HEK293 (cell line): ENCODE measurements around the gene RAB11FIP3.

Source experiments
- CTCF ChIA-PET: fragments of 350-600 bp; formaldehyde crosslinking; extraction: SDS; loops from one replicate; lab custom pipeline; 2021; ENCODE audit warnings: antibody characterized with exemption; lab: Yijun Ruan, JAX
- POLR2A ChIA-PET: fragments of 300-600 bp; formaldehyde crosslinking; extraction: SDS; loops from one replicate; lab custom pipeline; 2020; ENCODE audit warnings: antibody characterized with exemption, inconsistent platforms; lab: Yijun Ruan, JAX
- H3K27ac ChIP-seq: fragments of 200-500 bp; sonication (Bioruptor generic); 2 replicates; pipeline ENCODE4 v1.5.1; 2014; ENCODE audit warnings: low read depth, low read length, control low read depth, inconsistent platforms; ENCODE audit errors: extremely low read depth
- H3K36me3 ChIP-seq, 2 experiments: fragments of 200-500 bp in 1 of 2; sonication (Bioruptor generic) in 1 of 2; 1 replicate in 1 of 2; 2 replicates in 1 of 2; pipeline ENCODE4 v1.5.1; 2014 to 2017; ENCODE audit warnings: inconsistent platforms in 2 of 2, low read length in 2 of 2; ENCODE audit not compliant: control insufficient read depth in 2 of 2, insufficient read depth in 1 of 2
- H3K4me1 ChIP-seq: fragments of 200-500 bp; sonication (Bioruptor generic); 2 replicates; pipeline ENCODE4 v1.5.1; 2014; ENCODE audit warnings: mild to moderate bottlenecking, low read length, inconsistent platforms; ENCODE audit not compliant: control insufficient read depth, insufficient read depth
- H3K4me3 ChIP-seq: 2 replicates; pipeline ENCODE4 v1.5.1; 2011; ENCODE audit warnings: low read depth, mild to moderate bottlenecking, control low read depth, low read length, moderate library complexity
- H3K9me3 ChIP-seq: fragments of 200-500 bp; sonication (Bioruptor generic); 2 replicates; pipeline ENCODE4 v1.5.1; 2014; ENCODE audit warnings: low read depth, low read length, inconsistent platforms; ENCODE audit not compliant: control insufficient read depth, insufficient read depth
- EGR2 ChIP-seq: fragments of 450-650 bp; formaldehyde crosslinking; IDR thresholded peaks from 2 replicates; pipeline ENCODE4 v1.5.1; 2016; ENCODE audit warnings: low read depth, missing biosample characterization, missing genetic modification characterization
- HOXA7 ChIP-seq: sonication (generic); formaldehyde crosslinking; IDR thresholded peaks from 2 replicates; pipeline ENCODE4 v1.8.1; 2022; ENCODE audit warnings: missing genetic modification reagents, borderline replicate concordance
- KLF1 ChIP-seq: fragments of 450-650 bp; formaldehyde crosslinking; IDR thresholded peaks from 2 replicates; pipeline ENCODE4 v1.5.1; 2016; ENCODE audit warnings: missing biosample characterization, missing genetic modification characterization
- KLF16 ChIP-seq: fragments of 450-650 bp; formaldehyde crosslinking; IDR thresholded peaks from 2 replicates; pipeline ENCODE4 v1.5.1; 2017; ENCODE audit warnings: missing biosample characterization, missing genetic modification characterization
- MYNN ChIP-seq: fragments of 450-650 bp; formaldehyde crosslinking; IDR thresholded peaks from 2 replicates; pipeline ENCODE4 v1.5.1; 2016; ENCODE audit warnings: missing biosample characterization, missing genetic modification characterization, borderline replicate concordance
- ZBTB7A ChIP-seq: fragments of 450-650 bp; formaldehyde crosslinking; IDR thresholded peaks from 2 replicates; pipeline ENCODE4 v1.5.1; 2016; ENCODE audit warnings: low read depth, missing biosample characterization, missing genetic modification characterization
- ZIC2 ChIP-seq: fragments of 450-650 bp; formaldehyde crosslinking; IDR thresholded peaks from 2 replicates; pipeline ENCODE4 v1.5.1; 2016; ENCODE audit warnings: missing biosample characterization, missing genetic modification characterization
- ZNF132 ChIP-seq: fragments of 450-650 bp; formaldehyde crosslinking; IDR thresholded peaks from 2 replicates; pipeline ENCODE4 v1.5.1; 2017; ENCODE audit warnings: missing biosample characterization, missing genetic modification characterization, borderline replicate concordance
- ZNF157 ChIP-seq: fragments of 450-650 bp; formaldehyde crosslinking; IDR thresholded peaks from 2 replicates; pipeline ENCODE4 v1.5.1; 2016; ENCODE audit warnings: missing biosample characterization, missing genetic modification characterization
- ZNF19 ChIP-seq: fragments of 450-650 bp; formaldehyde crosslinking; IDR thresholded peaks from 2 replicates; pipeline ENCODE4; 2016; ENCODE audit warnings: missing biosample characterization, missing genetic modification characterization, low read depth
- ZNF2 ChIP-seq: fragments of 450-650 bp; formaldehyde crosslinking; IDR thresholded peaks from 2 replicates; pipeline ENCODE4 v1.5.1; 2016; ENCODE audit warnings: missing biosample characterization, missing genetic modification characterization
- ZNF324 ChIP-seq: fragments of 450-650 bp; formaldehyde crosslinking; IDR thresholded peaks from 2 replicates; pipeline ENCODE4 v1.5.1; 2016; ENCODE audit warnings: missing biosample characterization, missing genetic modification characterization
- ZNF518A ChIP-seq: fragments of 450-650 bp; formaldehyde crosslinking; conservative IDR thresholded peaks from 2 replicates; pipeline ENCODE4 v1.5.1; 2016; ENCODE audit warnings: low read depth, missing biosample characterization, missing genetic modification characterization
- ZNF571 ChIP-seq: fragments of 450-650 bp; formaldehyde crosslinking; IDR thresholded peaks from 2 replicates; pipeline ENCODE4 v1.5.0; 2017; ENCODE audit warnings: missing biosample characterization, missing genetic modification characterization
- ZNF621 ChIP-seq: fragments of 450-650 bp; formaldehyde crosslinking; IDR thresholded peaks from 2 replicates; pipeline ENCODE4 v1.5.1; 2017; ENCODE audit warnings: missing biosample characterization, missing genetic modification characterization
- ZNF654 ChIP-seq: fragments of 450-650 bp; formaldehyde crosslinking; IDR thresholded peaks from 2 replicates; pipeline ENCODE4 v1.5.1; 2016; ENCODE audit warnings: low read depth, missing biosample characterization, missing genetic modification characterization
- ZNF785 ChIP-seq: fragments of 450-650 bp; formaldehyde crosslinking; IDR thresholded peaks from 2 replicates; pipeline ENCODE4 v1.5.1; 2016; ENCODE audit warnings: missing biosample characterization, missing genetic modification characterization
- ZSCAN30 ChIP-seq: fragments of 450-650 bp; IDR thresholded peaks from 2 replicates; pipeline ENCODE4 v1.5.1; 2018; ENCODE audit warnings: missing biosample characterization, mild to moderate bottlenecking, missing genetic modification characterization, moderate library complexity
- TF ChIP-seq, protein P1 (sequence below): fragments of 450-650 bp; formaldehyde crosslinking; IDR thresholded peaks from 2 replicates; pipeline ENCODE4; 2016; ENCODE audit warnings: missing biosample characterization, missing genetic modification characterization

RAB11FIP3 gene

GRCh38 chr16:536746-537145, 111.3 kb downstream of the RAB11FIP3 start:
- ChIA-PET POLR2A (interaction anchor here (1.5 kb wide), 1 partner anchor 9 kb away, joined by 5 read pairs; the partner anchor contains the start of gene CAPN15), CTCF (interaction anchor here (0.5 to 0.6 kb wide), 2 partner anchors 69 to 136 kb away, joined by 3 read pairs; no protein-coding TSS in a partner anchor)
- no peaks in the 10 kb centered on the region for H3K9me3 ChIP-seq
- H3K36me3 ChIP-seq = peaks cover 0 to 50% of the 10 kb centered on the region in 2 experiments; a peak in 2 of 3 replicates
- no peak for TF ChIP-seq ZNF132
- TF ChIP-seq KLF16 (tag by site-specific recombination) = no peak
- no peak for TF ChIP-seq KLF1
- TF ChIP-seq ZNF654 (tag by site-specific recombination) = no peak
- TF ChIP-seq ZNF157 (tag by site-specific recombination) = no peak
- TF ChIP-seq, protein P1, sequence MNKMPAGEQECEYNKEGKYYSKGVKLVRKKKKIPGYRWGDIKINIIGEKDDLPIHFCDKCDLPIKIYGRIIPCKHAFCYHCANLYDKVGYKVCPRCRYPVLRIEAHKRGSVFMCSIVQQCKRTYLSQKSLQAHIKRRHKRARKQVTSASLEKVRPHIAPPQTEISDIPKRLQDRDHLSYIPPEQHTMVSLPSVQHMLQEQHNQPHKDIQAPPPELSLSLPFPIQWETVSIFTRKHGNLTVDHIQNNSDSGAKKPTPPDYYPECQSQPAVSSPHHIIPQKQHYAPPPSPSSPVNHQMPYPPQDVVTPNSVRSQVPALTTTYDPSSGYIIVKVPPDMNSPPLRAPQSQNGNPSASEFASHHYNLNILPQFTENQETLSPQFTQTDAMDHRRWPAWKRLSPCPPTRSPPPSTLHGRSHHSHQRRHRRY (tag by site-specific recombination) = no peak
- no peak for TF ChIP-seq MYNN (tag by site-specific recombination)
- TF ChIP-seq ZNF621 = no peak
- no peak for TF ChIP-seq ZNF2
- TF ChIP-seq, all 188 proteins: peak for 0
- Histone ChIP-seq H3K4me1 (no peaks in the 10 kb centered on the region), H3K4me3 (no peak overlapping the region), H3K27ac (no peak overlapping the region)

DNA sequence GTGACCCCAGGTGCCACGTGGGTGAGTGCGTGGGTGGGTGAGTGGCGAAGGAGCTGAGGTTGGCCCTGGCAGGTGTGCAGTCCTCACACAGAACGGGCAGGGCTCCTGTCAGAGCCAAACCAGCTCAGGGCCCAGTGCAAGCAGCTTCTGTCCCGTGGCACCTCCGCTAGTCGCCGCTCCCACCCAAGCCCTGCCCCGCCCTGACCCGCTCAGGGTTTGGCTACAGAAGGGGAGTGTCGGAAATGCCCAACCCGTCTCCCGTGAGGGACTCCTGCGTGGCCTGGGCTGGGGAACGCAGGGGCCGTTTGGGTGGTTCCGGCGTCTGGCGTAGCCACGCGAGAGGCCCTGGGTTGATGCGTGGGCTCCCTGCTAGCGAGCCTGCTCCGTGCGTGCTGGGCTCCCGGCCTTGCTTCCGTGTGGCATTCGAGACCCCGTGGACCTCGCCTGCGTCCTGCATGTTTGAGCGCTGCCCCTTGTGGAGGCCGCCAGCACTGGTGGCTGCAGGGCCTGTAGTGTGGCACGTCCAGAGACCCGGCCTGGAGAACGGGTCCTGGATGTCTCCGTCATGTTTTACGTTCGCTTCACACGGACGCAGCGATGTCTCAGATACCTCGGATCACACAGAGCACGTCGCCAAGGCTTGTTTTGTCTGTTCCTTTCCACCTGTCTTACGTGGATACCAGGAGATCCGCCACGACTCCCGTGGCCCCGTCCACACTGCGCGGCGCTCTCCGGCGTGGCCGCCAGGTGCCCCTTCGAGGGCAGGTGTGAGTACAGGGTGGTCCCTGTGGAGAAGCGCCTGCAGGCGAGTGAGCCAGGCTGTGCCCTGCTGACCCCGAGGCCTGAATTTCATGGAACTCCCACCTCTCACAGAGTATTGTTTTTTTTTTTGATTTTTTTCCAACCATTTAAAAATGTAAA, 112.2 kb downstream of the RAB11FIP3 start:
- Histone ChIP-seq H3K9me3 (no peaks in the 10 kb centered on the region), H3K4me3 (no peak overlapping the region), H3K36me3 (peaks cover 0 to 54% of the 10 kb centered on the region in 2 experiments; a peak in 2 of 3 replicates), H3K27ac (no peak overlapping the region), H3K4me1 (no peaks in the 10 kb centered on the region)
- TF ChIP-seq ZNF19 (tag by site-specific recombination) (no peak), KLF1 (peak; percentile 83), EGR2 (tag by site-specific recombination) (0 out of 2 replicates have a peak, but pooled peaks have one; percentile 15)
- ChIA-PET POLR2A (interaction anchor here (1.5 kb wide), 1 partner anchor 10 kb away, joined by 5 read pairs; the partner anchor contains the start of gene CAPN15), CTCF (interaction anchor here (0.6 kb wide), 2 partner anchors 137 to 146 kb away, joined by 3 to 5 read pairs; no protein-coding TSS in a partner anchor)

DNA sequence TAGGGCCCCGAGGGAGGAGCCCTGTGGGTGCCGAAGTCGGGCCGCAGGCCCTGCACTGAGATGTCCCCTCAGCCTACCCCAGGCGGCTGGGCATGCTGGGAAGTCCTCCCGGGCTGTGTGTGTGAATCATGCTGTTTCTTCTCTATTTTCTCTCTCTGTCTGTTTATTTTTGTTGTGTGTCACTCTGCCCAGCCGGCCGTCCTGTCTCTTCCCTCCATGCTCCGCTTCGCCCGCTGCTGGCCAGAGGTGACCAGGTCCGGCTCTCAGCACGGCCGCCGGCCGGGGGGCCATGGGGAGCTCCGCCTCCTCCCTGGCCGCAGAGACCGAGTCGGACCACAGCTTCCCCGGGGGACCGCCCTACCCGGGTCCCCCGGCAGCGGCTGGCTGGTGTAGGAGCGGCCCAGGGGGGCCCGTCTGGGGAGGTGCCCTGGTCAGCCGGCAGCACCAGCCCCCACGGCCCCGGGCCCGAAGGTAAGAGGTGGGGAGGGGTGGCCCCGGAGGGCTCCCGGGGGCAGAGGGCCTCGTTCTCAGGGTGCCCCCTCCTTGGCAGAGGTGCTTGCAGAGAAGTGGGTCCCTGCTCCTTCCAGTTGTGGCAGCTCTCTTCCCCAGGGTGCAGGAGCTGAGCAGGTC, 114.6 kb downstream of the RAB11FIP3 start:
- H3K4me3 ChIP-seq = no peak overlapping the region
- peaks cover 0 to 46% of the 10 kb centered on the region in 2 experiments; a peak in 2 of 3 replicates for H3K36me3 ChIP-seq
- no peaks in the 10 kb centered on the region for H3K9me3 ChIP-seq
- POLR2A ChIA-PET = no interaction called here
- TF ChIP-seq ZIC2 (tag by site-specific recombination) (peak; percentile 45; the same call in 1 of the 2 replicates), ZNF324 (tag by site-specific recombination) (no peak)
- CTCF ChIA-PET = interaction anchor here (0.6 kb wide), 1 partner anchor 13 kb away, joined by 3 read pairs; no protein-coding TSS in a partner anchor
- H3K27ac ChIP-seq = no peak overlapping the region
- H3K4me1 ChIP-seq = no peaks in the 10 kb centered on the region

DNA sequence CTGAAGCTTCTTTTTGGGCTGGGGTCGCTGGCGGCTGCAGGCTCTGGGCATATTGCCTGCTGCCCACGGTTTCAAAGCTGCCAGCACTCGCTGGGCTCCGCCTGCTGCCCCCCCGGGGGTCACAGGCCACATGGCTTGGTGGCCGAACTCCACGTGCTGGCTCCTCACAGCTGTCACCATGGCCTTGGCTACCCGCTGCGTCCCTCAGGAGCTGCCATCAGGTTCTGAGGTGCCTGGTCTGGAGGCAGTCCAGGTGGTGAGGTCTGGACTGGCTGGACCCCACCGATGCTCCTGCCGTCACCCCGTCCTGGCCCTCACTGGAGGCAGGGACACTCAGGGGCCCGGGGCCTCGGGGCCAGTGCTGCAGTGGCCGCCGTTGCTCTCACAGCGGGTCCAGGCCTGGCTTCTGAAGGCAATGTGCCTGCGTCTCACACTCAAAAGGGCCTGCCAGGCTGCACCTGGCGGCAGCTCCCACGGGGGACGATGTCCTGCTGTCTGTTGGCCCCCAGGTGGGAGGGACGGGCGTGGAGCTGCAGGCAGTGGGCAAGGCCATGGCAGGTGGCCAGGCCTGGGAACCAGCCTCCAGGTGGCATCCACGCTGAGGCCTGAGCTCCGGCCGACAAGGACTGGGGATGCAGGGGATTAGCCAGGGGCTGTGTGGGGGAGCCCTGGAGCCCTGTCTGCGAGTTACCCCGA, 115.3 kb downstream of the RAB11FIP3 start:
- H3K36me3 ChIP-seq = peaks cover 0 to 46% of the 10 kb centered on the region in 2 experiments; a peak in 2 of 3 replicates
- H3K4me1 ChIP-seq = no peaks in the 10 kb centered on the region
- H3K9me3 ChIP-seq = no peaks in the 10 kb centered on the region
- POLR2A ChIA-PET = no interaction called here
- CTCF ChIA-PET = interaction anchor here (0.6 kb wide), 1 partner anchor 14 kb away, joined by 3 read pairs; no protein-coding TSS in a partner anchor
- H3K4me3 ChIP-seq = no peak overlapping the region
- no peak overlapping the region for H3K27ac ChIP-seq
- TF ChIP-seq ZNF785 (tag by site-specific recombination) (no peak), ZNF571 (no peak), HOXA7 (CRISPR knock-in tag) (no peak), ZSCAN30 (tag by site-specific recombination) (no peak), ZNF518A (tag by site-specific recombination) (no peak), ZBTB7A (tag by site-specific recombination) (no peak)
